DMS53 (cell line): ENCODE results near the gene FAM13A.
"Not testable (repeated sequence)": the region's sequence is repeated elsewhere in the genome, so short reads cannot be mapped to it uniquely, and the experiment has no call there.

ENCODE experiments used
- DNase-seq: peaks from one replicate; lab custom pipeline; 2025; lab: John Stamatoyannopoulos, UW

Gene FAM13A

DNA sequence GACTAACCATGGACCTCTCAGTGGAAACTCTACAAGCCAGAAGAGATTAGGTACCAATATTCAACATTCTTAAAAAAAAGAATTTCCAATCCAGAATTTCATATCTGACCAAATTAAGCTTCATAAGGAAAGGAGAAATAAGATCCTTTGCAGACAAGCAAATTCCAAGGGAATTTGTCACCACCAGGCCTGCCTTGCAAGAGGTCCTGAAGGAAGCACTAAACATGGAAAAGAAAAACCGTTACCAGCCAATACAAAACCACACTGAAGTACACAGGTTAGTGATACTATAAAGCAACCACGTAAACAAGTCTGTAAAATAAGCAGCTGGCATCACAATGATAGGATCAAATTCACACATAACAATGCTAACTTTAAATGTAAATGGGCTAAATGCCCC, 156.6 kb downstream of the FAM13A start:
- DNase-seq: no peak

DNA sequence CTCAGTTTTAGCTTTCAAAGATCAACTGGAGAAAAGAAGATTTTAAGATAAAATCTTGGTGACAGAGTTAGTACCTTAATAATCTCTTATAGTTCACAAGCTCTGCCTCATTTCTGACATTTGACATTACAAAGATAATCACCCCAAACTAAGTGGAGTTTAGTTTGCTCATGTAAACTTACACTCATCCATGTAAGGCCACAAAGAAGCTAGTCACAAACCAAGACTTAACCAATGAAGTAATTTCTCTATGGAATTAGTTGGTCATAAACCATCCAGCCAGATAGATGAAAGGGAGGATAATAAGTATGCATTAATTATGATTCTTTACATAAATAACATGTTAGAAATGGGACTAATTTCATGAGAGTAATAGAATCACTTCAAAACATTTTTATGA, 159.2 kb downstream of the FAM13A start:
- no peak for DNase-seq

DNA sequence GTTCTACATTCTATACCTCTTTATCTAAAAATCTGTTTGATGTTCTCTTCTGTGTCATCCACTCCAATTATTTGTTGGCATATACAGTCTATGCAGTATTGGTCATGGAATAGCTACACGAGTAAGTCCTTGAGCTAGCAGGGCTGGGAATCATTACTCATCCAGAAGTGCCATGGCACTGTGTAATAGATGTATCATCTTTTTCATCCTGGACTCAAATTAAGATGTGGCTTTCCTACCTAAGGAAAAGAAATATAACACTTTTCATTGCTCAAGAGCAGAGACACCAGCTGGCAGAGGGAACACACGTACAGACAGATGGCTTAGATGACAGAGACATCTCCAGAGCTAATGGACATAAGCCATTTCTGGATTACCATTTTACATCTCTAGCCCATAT, 159.8 kb downstream of the FAM13A start:
- no peak for DNase-seq

DNA sequence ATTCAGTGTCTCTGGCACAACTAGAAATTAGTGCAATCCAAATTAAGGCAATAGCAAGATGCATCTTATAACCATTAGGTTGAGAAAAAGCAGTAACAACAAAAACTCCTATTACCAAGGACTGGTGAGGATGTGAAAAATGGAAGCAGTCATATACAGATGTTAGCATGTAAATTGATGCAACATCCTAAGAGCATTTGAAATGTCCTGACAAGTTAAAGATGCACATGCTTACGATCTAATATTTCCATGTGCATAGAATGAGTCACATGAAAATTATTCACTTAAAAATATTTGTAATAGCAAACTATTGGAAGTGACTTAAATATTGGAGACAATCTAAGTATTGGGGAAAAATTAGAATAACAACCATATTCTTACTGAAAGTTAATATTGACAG, 163.0 kb downstream of the FAM13A start:
- DNase-seq: no peak

DNA sequence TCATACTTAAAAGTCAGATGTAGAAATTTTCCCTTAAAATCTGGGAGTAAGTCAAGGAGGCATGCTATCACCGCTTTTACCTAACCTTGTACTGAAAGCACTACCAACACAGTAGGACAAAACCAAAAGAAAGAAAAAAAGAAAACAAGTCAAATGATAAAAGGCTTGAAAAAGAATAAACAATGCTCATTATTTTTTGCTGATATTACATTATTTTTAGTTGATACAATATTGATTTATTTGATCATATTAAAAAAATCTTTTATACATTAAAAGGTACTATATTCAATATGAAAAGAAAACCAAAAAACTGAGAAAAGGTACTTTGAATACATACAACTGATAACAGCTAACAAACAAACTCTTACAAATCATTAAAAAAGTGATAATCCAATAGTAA, 164.3 kb downstream of the FAM13A start:
- DNase-seq: no peak

DNA sequence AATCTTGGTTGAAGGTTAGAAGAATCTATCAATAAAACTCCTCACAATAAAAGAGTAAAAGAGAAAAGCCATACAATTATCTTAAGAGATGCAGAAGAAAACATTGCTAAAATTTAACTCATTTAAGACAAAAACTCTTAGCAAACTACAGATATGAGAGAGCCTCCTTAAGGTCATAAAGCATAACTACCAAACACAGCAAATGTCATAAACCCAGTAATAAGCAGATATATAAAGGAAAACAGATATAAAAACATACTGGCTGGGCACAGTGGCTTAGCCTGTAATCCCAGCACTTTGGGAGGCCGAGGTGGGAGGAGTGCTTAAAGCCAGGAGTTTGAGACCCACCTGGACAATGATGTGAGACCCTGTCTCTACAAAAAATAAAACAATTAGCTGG, 165.3 kb downstream of the FAM13A start:
- DNase-seq: no peak

DNA sequence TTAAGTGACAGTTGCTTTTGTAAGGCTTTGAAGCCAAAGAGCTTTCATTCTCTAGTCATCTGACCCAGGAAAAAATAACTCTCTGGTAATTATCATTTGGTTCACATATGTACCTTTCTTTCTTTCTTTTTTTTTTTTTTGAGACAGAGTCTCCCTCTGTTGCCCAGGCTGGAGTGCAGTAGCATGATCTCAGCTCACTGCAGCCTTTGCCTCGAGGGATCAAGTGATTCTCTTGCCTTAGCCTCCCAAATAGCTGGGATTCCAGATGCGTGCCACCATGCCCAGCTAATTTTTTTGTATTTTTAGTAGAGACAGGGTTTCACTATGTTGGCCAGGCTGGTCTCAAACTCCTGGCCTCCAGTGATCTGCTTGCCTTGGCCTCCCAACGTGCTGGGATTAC, 169.6 kb downstream of the FAM13A start:
- not testable (repeated sequence) for DNase-seq

DNA sequence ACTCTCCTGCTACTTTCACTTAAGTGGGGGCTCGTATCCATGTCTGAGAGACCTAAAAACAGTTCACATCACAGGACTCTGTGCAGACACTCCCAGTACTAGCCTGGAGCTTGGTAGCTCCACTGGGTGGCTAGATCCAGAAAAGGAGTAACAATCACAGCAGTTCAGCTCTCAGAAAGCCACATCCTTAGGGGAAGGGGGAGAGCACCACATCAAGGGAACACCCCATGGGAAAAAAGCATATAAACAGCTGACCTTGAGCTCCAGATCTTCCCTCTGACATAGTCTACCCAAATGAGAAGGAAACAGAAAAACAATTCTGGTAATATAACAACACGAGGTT, 175.8 kb downstream of the FAM13A start:
- no peak for DNase-seq

DNA sequence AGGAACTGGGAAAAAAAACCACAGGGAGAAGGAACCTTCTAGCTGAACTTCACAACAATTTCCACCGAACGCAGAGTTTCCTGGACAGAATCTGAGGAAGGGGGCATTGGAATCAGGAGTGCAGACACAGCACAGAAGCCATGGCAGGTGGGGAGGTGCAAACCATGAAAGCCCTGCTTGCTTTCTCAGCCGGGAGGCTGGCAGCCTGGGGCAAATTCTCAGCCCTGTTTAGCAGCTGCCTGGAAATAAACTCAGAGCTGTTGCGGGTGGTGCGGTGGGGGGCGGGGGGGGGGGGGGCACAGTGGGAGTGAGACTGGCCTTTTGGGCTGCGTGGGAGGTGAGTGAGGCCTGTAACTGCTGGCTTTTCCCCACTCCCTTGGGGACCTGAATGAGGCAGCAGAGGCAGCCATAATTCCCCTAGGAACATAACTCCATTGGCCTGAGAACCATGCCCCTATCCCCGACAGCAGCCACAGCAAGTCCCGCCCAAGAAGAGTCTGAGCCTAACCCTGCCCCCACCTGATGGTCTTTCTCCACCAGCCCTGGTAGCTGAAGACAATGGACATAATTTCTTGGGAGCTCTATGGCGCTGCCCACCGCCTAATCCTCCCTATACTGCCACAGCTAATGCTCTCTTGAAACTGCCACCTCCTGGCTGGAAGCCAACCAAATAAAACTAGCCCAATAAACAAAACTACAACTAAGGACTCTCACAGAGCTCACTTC, 176.3 kb downstream of the FAM13A start:
- DNase-seq: no peak

DNA sequence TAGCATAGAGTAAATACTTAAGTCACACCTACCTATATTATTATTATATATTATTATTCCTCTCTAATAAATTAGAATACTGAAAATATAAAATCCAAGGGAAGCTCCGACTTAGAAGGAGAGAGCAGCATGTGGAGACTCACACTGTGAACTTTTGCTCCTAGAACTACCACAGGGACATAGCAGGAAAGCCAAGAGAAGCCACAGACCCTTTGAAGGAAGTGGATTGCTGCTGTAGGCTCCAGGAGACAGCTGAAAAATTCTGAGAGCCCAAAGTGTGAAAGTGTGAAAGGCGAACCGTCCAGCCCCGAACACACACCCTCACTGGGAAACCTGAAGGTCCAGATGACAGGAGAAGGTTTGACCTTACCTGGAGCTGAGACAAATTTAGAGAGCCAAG, 177.0 kb downstream of the FAM13A start:
- DNase-seq: no peak

DNA sequence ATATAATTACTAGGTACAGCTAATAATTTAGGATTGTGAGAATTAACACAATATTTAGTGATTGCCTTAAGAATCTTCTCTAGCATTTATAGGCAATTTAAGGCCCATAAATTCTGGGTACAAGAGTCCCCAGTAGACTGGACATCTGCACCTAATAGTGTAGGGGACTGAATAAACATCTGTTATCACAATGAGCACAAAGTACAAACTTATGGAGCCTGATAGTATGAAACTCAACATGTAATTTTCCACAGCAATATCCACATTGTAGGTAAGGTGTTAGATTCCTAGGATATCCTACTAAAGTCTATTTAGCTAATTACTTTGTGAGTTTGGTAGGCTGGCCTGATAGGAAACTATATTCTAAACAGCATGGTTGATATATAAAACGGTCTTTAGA, 178.3 kb downstream of the FAM13A start:
- DNase-seq: no peak

DNA sequence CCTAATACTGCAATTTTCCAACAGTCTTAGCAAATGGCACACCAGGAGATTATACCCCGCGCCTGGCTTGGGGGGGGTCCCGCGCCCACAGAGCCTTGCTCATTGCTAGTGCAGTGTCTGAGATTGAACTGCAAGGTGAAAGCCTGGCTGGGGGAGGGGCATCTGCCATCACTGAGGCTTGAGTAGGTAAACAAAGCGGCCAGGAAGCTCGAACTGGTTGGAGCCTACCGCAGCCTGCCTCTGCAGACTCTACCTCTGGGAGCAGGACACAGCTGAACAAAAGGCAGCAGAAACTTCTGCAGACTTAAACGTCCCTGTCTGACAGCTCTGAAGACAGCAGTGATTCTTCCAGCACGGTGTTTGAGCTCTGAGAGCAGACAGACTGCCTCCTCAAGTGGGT, 186.6 kb downstream of the FAM13A start:
- peak; percentile 83 for DNase-seq

DNA sequence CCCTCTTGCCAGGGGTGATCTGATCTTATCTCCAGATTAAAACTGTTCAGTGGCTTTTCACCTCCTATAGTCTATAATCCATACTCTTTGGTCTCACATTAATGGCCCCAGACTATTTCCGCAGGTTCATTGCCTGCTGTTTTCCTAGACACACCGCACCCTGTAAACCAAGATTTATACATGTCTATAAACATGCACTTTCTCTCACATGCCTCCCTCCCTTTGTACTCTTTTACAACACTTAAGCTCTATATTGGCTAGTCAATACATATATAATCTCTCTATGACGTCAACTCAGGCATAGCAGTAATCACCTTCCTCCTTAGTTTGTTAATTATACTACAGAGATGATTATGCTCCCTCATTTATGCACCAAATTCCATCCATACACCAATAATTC, 188.5 kb downstream of the FAM13A start:
- no peak for DNase-seq

DNA sequence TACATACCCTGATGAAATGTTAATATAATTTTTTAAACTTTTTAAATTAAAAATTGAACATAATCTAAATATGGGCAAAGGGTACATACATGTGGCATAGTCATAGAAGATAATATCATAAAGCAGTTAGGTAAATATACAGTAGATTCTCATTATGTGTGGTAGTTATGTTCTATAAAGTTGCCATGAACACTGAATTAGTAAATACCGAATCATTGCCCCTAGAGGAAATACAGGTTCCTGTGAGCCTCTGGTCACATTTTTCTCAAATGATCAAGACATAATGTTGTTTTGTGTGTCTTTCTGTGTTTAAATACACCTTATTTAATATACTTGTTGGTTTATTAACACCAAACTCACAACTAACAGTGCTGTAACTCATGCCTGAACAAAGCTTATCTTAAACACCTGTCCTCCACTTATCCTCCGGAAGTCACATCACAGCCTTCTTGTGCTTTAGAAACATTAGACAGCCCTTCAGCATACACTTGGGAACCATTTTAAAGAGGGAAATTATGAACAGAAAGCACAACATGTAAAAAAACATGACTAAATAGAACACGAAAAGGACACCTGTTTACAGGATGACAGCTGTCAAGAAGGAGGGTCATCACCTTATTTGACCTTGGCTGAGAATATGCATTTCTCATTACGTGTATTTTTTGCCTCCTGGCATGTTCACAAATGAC, 190.0 kb downstream of the FAM13A start:
- DNase-seq: peak; percentile 91

DNA sequence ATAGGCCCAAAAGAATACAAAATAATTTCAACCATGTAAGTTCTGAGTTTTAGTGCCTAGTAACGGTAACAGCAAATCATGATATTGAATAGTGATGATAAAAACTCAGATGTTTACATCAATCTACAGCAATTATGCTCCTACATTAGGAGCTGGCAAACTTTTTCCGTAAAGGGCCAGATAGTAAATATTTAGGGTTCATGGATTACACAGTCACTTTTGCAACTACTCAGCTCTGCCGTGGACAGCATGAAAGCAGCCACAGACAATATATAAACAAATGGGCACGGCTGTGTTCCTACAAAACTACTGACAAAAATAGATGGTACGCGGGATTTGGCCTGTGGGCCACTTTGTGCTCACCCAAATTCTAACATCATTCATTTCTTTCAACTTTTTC, 191.5 kb downstream of the FAM13A start:
- no peak for DNase-seq

DNA sequence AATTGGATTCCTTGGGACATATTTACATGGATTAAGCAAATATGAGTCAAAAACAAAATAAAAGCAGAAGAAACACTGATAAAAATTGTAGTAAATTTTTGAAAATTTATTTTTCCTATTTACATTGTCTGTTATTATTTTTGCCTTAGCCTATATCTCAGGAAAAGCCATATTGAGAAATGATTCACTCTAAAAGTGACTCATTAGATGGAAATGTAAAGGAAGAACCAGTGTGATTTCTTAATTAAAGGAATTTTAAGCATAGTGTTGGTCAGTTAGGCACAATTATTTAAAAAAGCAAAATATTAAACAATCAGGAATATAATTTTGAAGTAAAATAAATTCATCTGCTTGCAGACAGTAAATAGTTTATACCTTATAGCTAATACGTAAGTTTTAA, 191.9 kb downstream of the FAM13A start:
- no peak for DNase-seq

DNA sequence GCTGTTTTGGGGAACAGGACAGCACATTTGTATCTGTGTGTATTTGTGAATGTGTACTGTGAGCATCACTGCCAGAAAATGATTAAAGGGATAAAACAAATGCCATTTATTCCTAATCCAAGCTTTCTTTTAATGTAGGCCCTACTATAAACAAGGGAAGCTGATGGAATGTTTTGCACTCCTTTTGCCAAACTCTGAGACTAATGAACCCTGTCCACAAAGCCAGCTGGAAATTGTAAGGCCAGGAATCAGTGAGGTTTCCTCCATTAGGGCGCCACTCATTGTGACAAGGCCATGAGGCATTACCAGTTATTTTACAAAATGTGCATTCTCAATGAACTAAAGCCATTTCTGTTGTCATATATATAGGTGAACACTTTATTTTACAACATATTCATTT, 196.4 kb downstream of the FAM13A start:
- DNase-seq: no peak

DNA sequence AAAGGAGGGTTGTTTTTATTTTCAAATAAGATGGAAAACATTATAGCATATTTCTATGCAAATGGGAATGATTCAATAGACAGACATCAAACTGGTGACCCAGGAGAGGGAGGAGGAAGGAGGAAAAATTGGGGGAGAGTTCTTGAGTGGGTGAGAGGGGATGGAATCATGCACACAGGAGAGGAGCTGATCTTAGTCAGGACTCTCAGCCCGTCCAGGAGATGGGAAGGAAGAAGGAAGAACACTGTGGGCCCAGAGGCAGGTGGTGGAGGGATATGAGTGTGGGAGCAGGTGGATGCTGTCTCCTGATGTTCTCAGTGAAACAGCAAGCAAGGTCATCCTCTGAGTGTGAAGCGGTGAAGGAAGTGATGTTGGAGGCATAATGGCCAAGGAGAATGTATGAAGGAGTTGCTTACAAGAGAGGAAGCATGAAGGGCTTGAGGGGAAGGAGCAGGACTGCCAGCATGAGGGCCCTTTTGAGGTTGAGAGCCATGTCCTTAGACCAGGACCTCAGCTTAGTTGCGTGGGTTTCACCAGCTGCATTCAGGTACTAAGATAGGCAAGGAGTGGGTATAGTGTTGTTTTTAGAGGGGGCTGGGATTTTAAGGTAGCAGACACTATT, 197.7 kb downstream of the FAM13A start:
- DNase-seq: no peak

DNA sequence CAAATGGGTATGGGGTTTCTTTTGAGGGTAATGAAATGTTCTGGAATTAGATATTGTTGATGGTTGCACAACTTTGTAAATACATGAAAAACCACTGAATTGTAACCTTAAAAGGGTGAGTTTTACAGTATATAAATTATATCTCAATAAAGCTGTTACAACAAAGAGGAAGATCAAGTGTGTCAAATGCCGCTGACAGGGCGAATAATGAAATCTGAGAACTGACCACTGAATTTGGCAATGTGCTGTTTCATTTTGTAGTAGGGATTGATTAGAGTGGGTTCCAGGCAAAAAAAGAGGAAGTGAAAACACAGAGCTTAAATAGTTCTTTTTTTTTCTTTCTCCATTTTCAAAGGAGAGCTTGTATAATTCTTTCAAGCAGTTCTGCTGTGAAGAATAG, 198.2 kb downstream of the FAM13A start:
- no peak for DNase-seq

DNA sequence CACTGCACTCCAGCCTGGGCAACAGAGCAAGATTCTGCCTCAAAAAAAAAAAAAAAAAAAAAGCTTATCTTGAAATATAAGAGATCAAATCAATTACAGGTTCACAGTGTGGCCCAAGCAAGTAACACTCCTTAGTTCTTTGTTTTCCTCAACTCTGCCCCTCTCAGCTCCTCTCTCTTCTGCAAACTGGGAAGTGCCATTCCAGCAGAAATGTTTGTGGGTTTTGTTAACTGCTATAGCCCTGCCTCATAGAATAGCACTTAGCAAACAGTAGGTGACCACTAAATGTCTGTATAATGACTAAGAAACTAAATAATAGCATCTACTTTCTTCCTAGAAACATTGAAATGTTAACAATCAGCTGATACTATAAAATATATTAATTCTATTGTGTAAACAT, 199.4 kb downstream of the FAM13A start:
- no peak for DNase-seq

DNA sequence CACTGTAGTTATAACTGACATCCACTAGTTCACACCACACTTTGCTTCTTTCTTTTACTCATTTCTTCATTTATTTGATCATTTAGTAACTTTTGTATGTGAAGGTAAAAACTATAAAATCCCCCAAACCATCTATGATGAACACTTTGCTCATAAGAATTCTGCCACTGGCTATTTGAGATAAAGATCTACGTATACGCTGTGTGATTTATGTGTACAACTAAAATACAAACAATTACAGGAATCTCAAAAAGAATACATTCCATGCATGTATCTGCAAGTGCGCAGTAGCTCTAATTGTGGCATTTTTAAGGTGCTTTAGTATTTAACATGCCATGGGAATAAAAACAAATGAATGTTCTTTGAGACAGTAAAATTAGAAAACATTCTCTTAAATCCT, 202.5 kb downstream of the FAM13A start:
- no peak for DNase-seq

DNA sequence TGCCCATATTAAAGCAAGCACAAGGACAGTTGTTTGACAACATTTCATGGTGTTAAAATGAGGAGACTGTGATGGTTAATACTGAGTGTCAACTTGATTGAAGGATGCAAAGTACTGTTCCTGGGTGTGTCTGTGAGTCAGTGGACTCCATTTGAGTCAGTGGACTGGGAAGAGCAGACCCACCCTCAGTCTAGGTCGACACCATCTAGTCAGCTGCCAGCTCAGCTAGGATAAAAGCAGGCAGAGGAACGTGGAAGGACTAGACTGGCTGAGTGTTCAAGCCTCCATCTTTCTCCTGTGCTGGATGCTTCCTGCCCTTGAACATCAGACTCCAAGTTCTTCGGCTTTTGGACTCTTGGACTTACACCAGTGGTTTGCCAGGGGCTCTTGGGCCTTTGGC, 203.4 kb downstream of the FAM13A start:
- DNase-seq: not testable (repeated sequence)

DNA sequence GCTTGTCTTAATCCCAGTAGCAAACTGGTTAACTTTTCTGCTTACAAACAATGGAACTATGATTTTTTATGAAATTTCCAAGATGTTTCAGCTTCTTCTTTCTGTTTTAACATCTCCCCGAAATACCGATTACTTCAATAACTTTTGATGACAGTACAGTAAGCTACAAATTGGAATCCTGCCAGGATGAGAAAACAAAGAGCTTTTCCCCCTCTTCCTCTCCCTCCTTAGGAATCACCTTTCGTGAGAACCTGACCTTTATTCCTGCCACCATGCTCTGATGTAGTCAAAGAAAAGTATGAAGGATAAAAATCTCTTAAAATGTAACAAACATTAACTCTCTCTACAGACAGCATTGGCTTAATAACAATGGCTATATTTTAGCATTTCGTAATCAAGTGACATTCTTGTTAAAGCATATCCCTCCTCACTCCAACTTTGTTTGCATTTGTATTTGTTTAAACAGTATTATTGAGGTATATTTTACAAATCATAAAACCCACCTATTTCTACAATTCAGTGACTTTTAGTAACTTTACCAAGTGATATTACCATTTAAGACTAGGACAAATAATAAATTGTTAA, 210.7 kb downstream of the FAM13A start:
- DNase-seq: peak; percentile 36
